Stimulated activated CD8-positive, alpha-beta memory T cell treated with anti-CD3 and anti-CD28 coated beads, Interleukin-2, amount 100 ng/mL, for 48 hours (primary cell): ENCODE measurements around the gene VPS18.

Source experiments
- DNase-seq, 2 donors: peaks; one replicate each; pipeline ENCODE4 v3.0.0-alpha.2; 2020; ENCODE audit warnings: low read depth in 2 of 2

Gene VPS18

GRCh38 chr15:40936709-40937666 lies 42.7 kb downstream of the VPS18 start:
- no peak for DNase-seq

DNA sequence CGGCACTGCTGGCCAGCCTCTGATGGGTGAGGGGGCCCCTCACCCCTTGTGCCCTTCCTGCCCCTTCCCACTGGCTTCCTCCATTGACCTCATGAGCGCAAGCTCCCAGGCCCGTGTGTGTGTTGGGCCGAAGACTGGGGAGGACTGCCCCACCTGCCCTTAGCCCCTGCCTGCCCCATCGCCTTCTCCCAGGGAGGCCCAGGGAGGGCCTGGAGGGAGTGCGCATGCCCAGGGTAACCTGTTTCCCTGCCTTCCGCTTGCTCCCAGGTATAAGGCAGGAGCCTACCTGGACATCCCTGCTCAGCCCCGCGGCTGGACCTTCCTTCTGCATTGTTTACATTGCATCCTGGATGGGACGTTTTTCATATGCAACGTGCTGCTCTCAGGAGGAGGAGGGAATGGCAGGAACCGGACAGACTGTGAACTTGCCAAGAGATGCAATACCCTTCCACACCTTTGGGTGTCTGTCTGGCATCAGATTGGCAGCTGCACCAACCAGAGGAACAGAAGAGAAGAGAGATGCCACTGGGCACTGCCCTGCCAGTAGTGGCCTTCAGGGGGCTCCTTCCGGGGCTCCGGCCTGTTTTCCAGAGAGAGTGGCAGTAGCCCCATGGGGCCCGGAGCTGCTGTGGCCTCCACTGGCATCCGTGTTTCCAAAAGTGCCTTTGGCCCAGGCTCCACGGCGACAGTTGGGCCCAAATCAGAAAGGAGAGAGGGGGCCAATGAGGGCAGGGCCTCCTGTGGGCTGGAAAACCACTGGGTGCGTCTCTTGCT lies 43.7 kb downstream of the VPS18 start:
- DNase-seq: no peak

GRCh38 chr15:40938536-40938870 lies 44.3 kb downstream of the VPS18 start:
- no peak for DNase-seq

DNA sequence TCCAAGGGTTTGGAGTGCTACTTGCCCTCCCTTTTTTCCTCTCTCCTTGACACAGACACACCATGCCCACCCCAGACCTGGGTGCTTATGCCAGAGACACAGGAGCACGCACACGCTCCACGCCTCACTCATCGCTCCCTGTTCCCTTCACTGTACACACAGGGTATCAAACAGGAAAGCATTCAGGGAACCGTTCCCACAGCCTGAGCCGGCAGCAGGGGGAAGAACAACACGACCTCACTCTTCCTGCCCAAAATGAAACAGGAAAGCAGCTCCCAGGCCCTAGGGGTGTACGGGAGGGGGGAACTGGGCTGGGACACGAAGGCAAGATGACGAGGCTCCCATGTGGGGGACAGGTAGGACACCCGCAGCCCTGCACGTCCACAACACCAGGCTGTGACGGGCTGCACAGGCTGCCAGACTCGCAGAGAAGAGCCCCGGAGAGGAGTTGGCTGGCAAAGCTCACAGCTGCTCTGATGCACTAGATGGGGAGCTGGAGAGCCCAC lies 46.1 kb downstream of the VPS18 start:
- DNase-seq: no peak

DNA sequence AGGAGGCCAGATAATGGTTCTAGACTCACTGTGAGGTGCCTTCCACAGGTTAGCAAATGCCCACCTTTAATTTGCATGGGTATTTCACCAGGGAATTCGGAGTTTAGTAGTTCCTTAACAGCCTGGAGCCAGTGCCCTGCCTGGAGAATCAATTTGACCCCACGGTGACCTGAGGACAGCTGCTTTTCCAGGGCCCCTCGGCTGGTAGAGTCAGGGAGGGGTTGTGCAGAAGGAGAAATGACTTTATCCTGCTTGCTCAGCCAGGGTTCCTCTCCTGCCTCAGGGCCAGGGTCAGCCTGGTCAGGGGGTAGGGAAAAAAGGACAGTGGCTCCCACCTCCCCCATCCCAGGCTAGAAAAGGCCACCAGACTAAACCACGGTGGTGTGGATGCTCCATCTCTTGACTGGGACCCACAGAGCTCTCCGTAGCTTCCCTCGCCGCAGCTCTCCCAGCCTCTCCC lies 46.8 kb downstream of the VPS18 start:
- DNase-seq: no peak

GRCh38 chr15:40941528-40942336 lies 47.5 kb downstream of the VPS18 start:
- peak; percentile 57 to 59 for DNase-seq

GRCh38 chr15:40942337-40942854 lies 48.1 kb downstream of the VPS18 start:
- no peak for DNase-seq

DNA sequence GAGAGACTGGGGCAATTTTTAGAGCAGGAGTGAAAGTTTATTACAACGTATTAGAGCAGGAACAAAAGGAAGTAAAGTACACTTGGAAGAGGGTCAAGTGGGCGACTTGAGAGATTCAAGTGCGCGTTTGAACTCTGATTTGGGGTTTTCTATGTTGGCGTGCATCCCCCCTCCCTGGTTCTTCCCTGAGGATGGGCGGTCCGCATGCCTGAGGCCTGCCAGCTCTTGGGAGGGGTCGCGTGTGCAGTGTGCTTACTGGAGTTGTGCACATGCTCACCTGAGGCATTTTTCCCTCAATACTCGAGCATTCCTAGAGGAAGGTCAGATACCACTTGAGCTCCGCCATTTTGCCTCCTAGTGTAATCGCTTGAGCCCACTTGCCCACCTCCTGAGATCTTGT lies 48.6 kb downstream of the VPS18 start:
- no peak for DNase-seq

- no peak for DNase-seq
These were observed 49.6 kb downstream of the VPS18 start for GRCh38 chr15:40943764-40944365.

DNA sequence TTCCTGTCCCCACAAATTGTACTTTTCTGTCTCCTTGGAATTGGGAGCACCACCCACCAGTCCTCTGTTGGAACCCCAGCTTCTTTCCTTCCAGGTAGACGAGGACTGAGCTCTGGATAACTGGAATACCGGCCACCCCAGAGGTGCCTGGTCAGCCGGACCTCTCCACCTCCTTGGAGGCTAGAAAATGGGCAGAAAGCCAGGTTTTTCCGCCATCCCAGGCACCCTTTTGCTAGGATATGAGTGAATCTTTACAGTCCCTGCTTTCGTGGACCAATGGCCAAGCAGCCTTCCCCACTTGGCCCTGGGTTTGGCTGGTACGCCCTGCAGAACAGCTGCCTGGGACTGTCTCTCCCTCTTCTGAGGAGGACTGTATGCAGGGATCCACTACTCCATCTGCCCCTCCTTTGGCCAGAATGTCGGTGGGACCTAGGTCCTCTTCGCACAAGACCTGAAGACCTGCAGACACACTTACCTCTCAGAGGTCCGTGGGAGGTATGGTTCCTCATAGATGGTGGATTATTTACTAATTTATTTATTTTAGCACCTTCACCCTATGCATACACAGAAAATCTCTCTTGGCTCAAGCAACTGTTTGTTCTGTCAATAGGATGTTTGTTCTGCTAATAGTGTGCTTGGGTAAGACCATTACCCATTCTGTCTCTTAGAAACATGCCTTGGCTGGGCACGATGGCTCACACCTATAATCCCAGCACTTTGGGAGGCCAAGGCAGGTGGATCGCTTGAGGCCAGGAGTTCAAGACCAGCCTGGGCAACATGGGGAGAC lies 50.5 kb downstream of the VPS18 start:
- no peak for DNase-seq

- no peak for DNase-seq
These were observed 54.6 kb downstream of the VPS18 start for GRCh38 chr15:40948706-40949473.

DNA sequence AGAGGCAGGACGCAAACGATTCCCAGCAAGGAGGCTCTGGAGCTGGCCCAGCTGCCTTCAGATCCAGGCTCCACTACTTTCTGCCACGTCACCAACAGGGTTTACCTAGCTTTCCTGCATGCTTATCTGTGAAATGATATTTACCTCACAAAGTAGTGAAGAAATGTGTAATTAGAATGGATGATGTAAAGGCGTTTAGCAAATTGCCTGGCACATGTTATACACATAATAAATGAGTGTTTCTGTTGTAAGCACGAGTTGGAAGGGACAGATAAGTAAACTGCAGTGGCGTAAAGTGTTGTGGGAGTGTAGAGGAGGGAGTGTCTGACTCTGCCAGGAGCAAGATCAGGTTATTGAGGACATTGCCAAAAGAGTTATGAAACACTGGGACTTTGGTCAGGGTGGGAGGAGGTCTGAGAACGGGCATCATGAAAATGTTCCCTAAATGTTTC lies 55.5 kb downstream of the VPS18 start:
- no peak for DNase-seq

DNA sequence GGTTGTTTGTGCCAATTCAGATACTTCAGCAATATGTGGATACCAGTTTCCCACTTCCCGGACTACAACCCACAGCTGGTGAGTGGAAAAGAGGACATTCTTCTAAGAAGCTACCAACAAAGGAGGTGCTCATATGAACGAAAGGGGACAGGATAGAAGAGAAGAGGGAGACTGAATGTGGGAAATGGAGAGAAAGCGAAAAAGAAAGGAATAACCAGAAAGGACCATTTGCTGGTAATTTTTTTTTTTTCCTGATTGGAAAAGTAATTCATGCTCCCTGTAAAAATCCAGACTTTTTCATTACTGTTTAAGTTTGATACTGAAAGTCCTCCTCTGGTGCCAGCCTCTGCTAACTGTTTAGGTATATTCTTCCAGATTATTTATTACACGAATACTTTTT lies 57.5 kb downstream of the VPS18 start:
- no peak for DNase-seq

DNA sequence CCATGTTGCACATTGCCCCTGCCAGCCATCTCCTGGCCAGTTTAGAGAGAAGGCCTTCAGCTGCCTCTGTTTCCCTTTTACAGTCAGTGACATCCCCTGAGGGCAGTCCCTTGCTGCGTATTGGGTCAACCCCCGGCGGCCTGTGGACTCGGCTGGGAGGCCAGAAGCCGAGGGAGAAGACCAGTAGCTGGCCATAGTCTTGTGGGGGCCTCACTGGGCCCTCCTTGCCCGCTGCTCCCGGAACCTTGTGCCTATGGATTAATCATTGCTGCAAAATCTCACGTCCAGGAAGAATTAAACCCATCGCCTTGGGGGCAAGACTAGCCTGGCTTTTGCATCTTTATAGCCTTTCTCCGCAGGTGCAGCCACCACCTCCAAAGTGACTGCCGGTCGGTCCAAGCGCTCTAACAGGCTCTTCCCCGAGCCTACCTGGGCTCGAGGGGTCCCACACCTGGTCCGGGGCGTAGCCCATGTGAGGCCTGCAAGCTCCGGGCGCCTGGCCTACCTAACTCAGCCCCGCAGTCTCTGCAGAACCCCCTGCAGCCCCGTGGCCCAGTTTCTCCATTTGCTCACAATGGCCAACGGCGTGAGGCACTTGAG lies 58.2 kb downstream of the VPS18 start:
- no peak for DNase-seq

DNA sequence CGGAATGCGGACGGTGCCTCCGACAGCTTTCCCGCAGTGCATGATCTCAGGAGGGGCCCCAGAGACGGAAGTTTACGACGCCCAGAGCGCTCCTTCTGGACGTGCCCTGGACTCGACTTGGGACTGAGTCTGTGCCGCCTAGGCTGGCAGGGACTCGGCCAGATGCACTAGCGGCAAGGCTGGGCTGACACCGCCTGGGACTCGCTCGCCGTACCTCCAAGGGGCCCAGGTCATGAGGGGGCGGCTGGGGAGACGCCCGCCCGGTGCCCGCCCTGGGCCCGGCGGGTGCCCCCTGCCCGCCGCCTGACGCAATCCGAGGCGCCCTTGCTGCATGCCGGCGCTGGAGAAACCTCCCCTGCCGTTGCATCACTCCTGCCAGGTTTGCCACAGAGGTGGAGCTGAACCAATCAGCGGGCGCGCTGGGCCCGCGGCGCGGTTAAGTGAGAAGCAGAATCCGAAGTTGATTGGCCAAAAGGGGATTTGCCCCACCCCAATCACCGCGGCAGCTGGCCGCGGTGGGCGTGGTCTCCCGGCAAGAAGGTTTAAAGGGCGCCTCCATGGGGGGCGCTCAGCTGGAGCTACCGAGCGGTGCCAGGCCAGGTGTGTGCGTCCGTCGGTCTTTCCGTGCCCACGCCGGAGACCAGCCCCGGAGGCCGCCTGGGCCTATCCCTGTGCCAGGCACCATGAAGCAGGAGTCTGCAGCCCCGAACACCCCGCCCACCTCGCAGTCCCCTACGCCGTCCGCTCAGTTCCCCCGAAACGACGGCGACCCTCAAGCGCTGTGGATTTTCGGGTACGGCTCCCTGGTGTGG lies 58.9 kb downstream of the VPS18 start, which contains the start of gene CHAC1:
TSS of gene CHAC1 (plus strand) at position 571 of the 812 bp plus-strand sequence. CDS start at position 684, 113 bp downstream.
- peak; percentile 92 to 95 for DNase-seq
